HG03457 (cell line): ENCODE measurements around the gene CBFA2T3.
"Not testable (repeated sequence)": the region's sequence is repeated elsewhere in the genome, so short reads cannot be mapped to it uniquely, and the experiment has no call there.

Source experiments
- ATAC-seq: cut with Tn5 transposase; IDR thresholded peaks from one replicate; pipeline ENCODE4 v1.9.1; 2021; ENCODE audit warnings: moderate number of reproducible peaks; ENCODE audit not compliant: unreplicated experiment

CBFA2T3 gene

GRCh38 chr16:88894681-88895300, 82.2 kb downstream of the CBFA2T3 start:
- ATAC-seq = no peak

- ATAC-seq = not testable (repeated sequence)
These were observed 82.7 kb downstream of the CBFA2T3 start for GRCh38 chr16:88894266-88894665.

GRCh38 chr16:88893127-88893968, 83.7 kb downstream of the CBFA2T3 start:
- no peak for ATAC-seq

- ATAC-seq = no peak
These were observed 84.9 kb downstream of the CBFA2T3 start for GRCh38 chr16:88892065-88892464.

- no peak for ATAC-seq
These were observed 85.9 kb downstream of the CBFA2T3 start for GRCh38 chr16:88891083-88891482.

- ATAC-seq = not testable (repeated sequence)
These were observed 87.2 kb downstream of the CBFA2T3 start for GRCh38 chr16:88889702-88890352.

- no peak for ATAC-seq
These were observed 88.3 kb downstream of the CBFA2T3 start for GRCh38 chr16:88888461-88889387.

- ATAC-seq = no peak
These were observed 89.0 kb downstream of the CBFA2T3 start for GRCh38 chr16:88888057-88888456.

GRCh38 chr16:88886845-88887521, 90.0 kb downstream of the CBFA2T3 start:
- no peak for ATAC-seq

GRCh38 chr16:88886420-88886844, 90.6 kb downstream of the CBFA2T3 start:
- no peak for ATAC-seq

- ATAC-seq = no peak
These were observed 91.2 kb downstream of the CBFA2T3 start for GRCh38 chr16:88885693-88886280.

- ATAC-seq = no peak
These were observed 92.3 kb downstream of the CBFA2T3 start for GRCh38 chr16:88884569-88885271.

- no peak for ATAC-seq
These were observed 93.1 kb downstream of the CBFA2T3 start for GRCh38 chr16:88883946-88884345.

- no peak for ATAC-seq
These were observed 93.7 kb downstream of the CBFA2T3 start for GRCh38 chr16:88883117-88883895.

GRCh38 chr16:88882358-88883030, 94.5 kb downstream of the CBFA2T3 start:
- no peak for ATAC-seq

GRCh38 chr16:88881675-88882357, 95.2 kb downstream of the CBFA2T3 start:
- ATAC-seq = no peak

- ATAC-seq = no peak
These were observed 95.9 kb downstream of the CBFA2T3 start for GRCh38 chr16:88881007-88881615.
